GM12878 (cell line): ENCODE measurements around the gene SPATC1L.

ENCODE experiments used
- CEBPB ChIP-seq, 2 experiments: fragments of 150-350 bp in 1 of 2; IDR thresholded peaks; 2 replicates each; pipeline ENCODE4 v1.6.1; 2012 to 2014; ENCODE audit warnings: low read depth in 2 of 2, low read length in 2 of 2, borderline replicate concordance in 1 of 2, inconsistent platforms in 1 of 2
- CHD1 ChIP-seq: IDR thresholded peaks from 2 replicates; pipeline ENCODE4 v1.6.1; 2012; ENCODE audit warnings: low read depth, low read length, improper control_type of control experiment
- CTCF ChIP-seq, 3 experiments: IDR thresholded peaks in 2 of 3; conservative IDR thresholded peaks in 1 of 3; 2 replicates each; pipeline ENCODE4 v1.5.1; 2011; ENCODE audit warnings: low read depth in 3 of 3, low read length in 3 of 3, mild to moderate bottlenecking in 3 of 3, control low read depth in 2 of 3, moderate library complexity in 2 of 3, inconsistent platforms in 1 of 3, mixed read lengths in 1 of 3; ENCODE audit not compliant: control insufficient read depth in 2 of 3, insufficient read depth in 1 of 3; ENCODE audit errors: extremely low read depth in 1 of 3
- ELK1 ChIP-seq: IDR thresholded peaks from 2 replicates; pipeline ENCODE4 v1.6.1; 2012; ENCODE audit warnings: low read depth, low read length, improper control_type of control experiment
- FOXK2 ChIP-seq: fragments of 450-650 bp; IDR thresholded peaks from 2 replicates; pipeline ENCODE4 v1.6.1; 2017; ENCODE audit warnings: mild to moderate bottlenecking, moderate library complexity
- HDAC2 ChIP-seq: fragments of 200-600 bp; sonication (generic); IDR thresholded peaks from 2 replicates; pipeline ENCODE4 v1.6.1; 2017
- JUND ChIP-seq: IDR thresholded peaks from 2 replicates; pipeline ENCODE4 v1.6.1; 2012; ENCODE audit warnings: low read depth, mild to moderate bottlenecking, low read length, improper control_type of control experiment, moderate library complexity
- MAX ChIP-seq: IDR thresholded peaks from 2 replicates; pipeline ENCODE4 v1.6.1; 2012; ENCODE audit warnings: low read depth, low read length, improper control_type of control experiment
- POLR2A ChIP-seq: IDR thresholded peaks from 2 replicates; pipeline ENCODE4 v1.6.1; 2011; ENCODE audit warnings: low read depth, mild to moderate bottlenecking, low read length
- STAT1 ChIP-seq: fragments of 450-650 bp; conservative IDR thresholded peaks from 2 replicates; pipeline ENCODE4 v1.6.1; 2014; ENCODE audit warnings: antibody characterized with exemption, mild to moderate bottlenecking
- ZBTB40 ChIP-seq: fragments of 450-650 bp; IDR thresholded peaks from 2 replicates; pipeline ENCODE4 v1.6.1; 2016; ENCODE audit warnings: mild to moderate bottlenecking, moderate library complexity, borderline replicate concordance

GRCh38 chr21:46124083-46124925 lies 60.0 kb downstream of the SPATC1L start:
- TF ChIP-seq CTCF (IDR thresholded peaks at IDR 0.05 in 2 of 3, conservative IDR thresholded peaks at IDR 0.05 in 1 of 3; ENCODE audit: control insufficient read depth in 2 of 3, extremely low read depth in 1 of 3, insufficient read depth in 1 of 3, low read depth in 3 of 3, low read length in 3 of 3) (no peak), ELK1 (no peak), MAX (no peak), CHD1 (no peak), ZBTB40 (no peak), CEBPB (IDR thresholded peaks at IDR 0.05; ENCODE audit: borderline replicate concordance in 1 of 2, low read depth in 2 of 2, low read length in 2 of 2) (no peak), JUND (no peak), POLR2A (no peak), FOXK2 (no peak), HDAC2 (no peak), STAT1 (no peak)
